MM.1S (cell line): Measurements from ENCODE around the gene PCLO.

ENCODE experiments used
- CTCF ChIP-seq: fragments of 300-600 bp; sonication (generic); IDR thresholded peaks from 2 replicates; pipeline ENCODE4 v1.5.1; 2016; ENCODE audit warnings: antibody characterized with exemption, low read length, mixed read lengths
- EZH2 ChIP-seq: fragments of 300-600 bp; sonication (generic); optimal IDR thresholded peaks from 2 replicates; pipeline ENCODE3; 2017; ENCODE audit warnings: low read depth, mild to moderate bottlenecking, antibody characterized with exemption, low read length, mixed read lengths

GRCh38 chr7:83211685-83212084 is 49.0 kb upstream of the PCLO start:
- TF ChIP-seq CTCF: no peak
- TF ChIP-seq EZH2: no peak
